GM10248 (cell line): ENCODE results near the gene CHRNA4.

Experiments used
- CTCF ChIA-PET: fragments of 300-600 bp; sonication (Branson Sonifier 250); formaldehyde crosslinking; extraction: SDS; loops from one replicate; lab custom pipeline; 2021; ENCODE audit warnings: antibody characterized with exemption; lab: Yijun Ruan, JAX
- POLR2A ChIA-PET: fragments of 350-650 bp; sonication (Branson Sonifier 250); formaldehyde crosslinking; extraction: SDS; loops from one replicate; lab custom pipeline; 2020; ENCODE audit warnings: antibody characterized with exemption; lab: Yijun Ruan, JAX
- DNase-seq: peaks from one replicate; pipeline ENCODE4 v3.0.0; 2012; ENCODE audit errors: extremely low spot score
- TF ChIP-seq, protein P1 (sequence below): IDR thresholded peaks from 2 replicates; pipeline ENCODE4 v1.5.1; 2012; ENCODE audit warnings: mild to moderate bottlenecking, low read depth; ENCODE audit errors: extremely low read depth, missing control alignments, control extremely low read depth

Gene CHRNA4

DNA sequence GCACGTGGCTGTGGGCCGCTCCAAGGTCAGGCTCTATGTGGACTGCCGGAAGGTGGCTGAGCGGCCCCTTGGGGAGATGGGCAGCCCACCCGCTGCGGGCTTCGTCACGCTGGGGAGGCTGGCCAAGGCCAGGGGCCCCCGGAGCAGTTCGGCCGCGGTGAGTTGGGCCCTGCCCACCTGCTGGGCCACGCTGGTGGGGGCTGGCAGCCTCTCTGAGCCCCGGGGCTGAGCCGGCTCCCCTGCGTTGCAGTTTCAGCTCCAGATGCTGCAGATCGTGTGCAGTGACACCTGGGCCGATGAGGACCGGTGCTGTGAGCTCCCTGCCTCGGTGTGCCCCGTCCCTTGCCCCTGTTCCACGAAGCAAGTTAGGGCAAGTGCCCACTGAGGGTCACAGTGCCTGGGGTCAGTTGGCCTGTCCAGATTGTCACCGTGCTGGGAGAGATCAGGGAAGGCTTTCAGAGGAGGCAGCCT lies 41.1 kb downstream of the CHRNA4 start:
- CTCF ChIA-PET, result no interaction called here
- DNase-seq, result no peak
- TF ChIP-seq, protein P1, sequence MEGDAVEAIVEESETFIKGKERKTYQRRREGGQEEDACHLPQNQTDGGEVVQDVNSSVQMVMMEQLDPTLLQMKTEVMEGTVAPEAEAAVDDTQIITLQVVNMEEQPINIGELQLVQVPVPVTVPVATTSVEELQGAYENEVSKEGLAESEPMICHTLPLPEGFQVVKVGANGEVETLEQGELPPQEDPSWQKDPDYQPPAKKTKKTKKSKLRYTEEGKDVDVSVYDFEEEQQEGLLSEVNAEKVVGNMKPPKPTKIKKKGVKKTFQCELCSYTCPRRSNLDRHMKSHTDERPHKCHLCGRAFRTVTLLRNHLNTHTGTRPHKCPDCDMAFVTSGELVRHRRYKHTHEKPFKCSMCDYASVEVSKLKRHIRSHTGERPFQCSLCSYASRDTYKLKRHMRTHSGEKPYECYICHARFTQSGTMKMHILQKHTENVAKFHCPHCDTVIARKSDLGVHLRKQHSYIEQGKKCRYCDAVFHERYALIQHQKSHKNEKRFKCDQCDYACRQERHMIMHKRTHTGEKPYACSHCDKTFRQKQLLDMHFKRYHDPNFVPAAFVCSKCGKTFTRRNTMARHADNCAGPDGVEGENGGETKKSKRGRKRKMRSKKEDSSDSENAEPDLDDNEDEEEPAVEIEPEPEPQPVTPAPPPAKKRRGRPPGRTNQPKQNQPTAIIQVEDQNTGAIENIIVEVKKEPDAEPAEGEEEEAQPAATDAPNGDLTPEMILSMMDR, result no peak
- POLR2A ChIA-PET, result no interaction called here

DNA sequence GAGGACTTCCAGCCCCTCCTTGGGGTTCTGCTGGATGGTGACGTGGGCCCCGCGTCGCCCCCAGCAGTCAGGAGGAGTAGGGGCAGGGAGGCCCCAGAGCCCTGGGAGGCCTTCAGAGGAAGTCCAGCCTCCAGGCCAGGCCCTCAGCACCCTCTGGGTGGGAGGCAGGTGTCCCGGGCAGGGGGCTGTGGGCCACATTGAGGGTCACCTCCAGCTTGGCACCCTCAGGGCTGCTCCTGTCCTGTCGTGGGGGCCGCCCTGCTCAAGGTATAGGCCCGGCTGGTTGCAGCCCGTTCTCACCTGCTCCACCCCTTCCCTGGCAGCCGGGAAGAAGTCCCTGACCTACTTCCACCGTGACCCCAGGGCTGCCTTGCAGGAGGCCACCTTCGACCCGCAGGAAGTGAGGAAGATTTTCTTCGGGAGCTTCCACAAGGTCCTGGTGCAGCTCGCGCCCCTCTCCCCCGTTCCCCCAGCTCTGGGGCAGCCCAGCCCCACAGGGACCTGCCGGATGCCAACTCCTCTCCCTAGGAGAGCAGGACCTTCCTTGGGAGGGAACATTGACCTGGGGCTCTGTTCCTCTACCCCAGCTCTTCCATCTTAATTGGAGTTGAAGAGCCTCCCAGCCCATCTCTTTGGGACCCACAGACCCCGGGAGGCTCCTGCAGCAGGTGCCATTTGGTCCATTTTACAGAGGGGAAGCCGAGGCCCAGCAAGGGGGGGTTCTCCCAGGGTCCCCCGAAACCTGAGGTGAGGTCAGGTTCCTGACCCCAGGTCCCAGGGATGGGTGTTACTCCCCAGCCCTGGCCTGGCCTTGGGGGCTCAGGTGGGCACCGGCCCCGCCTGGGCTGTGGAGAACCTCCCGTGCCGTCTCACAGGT lies 41.7 kb downstream of the CHRNA4 start:
- ChIA-PET CTCF (no interaction called here), POLR2A (no interaction called here)
- TF ChIP-seq, protein P1, result no peak
- no peak for DNase-seq

DNA sequence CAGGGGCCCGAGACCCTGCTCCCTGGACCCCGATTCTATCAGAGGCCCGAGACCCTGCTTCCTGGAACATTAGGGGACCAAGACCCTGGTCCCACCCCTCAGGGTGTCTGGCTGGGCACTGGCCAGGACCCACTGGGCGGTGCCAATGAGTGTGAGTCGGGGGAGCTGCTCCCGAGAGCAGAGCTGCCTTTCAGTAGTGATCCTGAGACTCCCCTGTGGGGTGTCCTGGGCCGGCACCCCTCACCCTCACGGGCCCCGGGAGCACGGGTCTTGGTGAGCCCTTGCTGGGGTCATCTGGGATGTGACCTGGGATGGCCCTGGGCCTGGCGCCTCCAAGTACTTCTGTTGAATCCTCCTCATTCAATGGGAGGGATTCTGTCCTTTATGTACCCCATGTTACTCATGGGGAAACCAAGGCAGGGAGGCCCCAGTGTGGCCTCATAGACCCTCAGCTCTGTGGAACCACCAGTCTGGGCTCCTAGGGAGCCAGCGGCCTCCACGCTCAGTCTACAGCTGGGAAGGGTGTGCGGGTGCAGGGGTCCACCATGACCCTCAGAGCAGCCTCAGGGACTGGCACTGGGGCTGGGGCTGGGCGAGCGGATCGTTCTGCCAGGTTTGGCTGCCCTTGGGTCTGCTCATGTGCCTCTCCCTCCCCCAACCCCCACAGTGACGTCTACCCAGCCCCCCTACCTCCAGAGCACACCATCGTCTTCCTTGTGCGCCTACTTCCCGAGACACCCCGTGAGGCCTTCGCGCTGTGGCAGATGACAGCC lies 42.6 kb downstream of the CHRNA4 start:
- TF ChIP-seq, protein P1, result no peak
- CTCF ChIA-PET, result interaction anchor here (3.0 kb wide), 1 partner anchor 28 kb away, joined by 9 read pairs; no protein-coding TSS in a partner anchor
- no peak for DNase-seq
- POLR2A ChIA-PET, result no interaction called here

DNA sequence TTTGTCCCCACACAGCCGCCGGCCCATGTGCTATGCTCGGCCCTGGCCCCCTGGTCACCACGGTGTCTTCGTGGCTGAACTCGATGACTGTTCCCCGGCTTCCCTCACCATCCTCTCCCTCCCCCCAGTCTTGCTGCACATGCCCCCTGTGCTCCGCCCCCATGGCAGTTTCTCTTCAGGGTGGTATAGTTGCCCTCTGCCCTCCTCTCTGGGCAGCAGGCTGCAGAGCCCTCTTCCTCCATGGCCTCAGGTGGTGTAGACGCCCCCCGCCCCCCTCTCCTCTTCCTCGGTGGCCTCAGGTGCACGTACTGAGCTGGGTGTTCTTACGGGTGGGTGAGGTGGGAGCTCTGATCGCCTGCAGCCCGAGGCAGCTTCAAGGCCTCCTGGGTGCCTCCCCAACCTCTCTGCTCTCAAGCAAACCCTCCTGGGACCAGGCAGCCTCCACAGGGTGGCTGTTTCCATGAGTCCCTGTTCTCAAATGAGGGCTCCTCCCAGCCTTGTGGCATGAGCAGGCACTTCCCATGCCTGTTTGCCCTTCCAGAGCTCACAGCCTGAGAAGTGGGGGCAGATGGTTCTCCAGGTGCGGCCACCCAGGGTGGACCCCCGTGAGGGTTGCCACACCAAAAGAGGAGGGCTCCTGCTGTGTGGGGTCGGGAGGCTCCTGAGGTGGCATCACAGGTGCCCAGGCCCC lies 43.4 kb downstream of the CHRNA4 start:
- ChIA-PET POLR2A (no interaction called here), CTCF (interaction anchor here (0.7 to 3.0 kb wide), 2 partner anchors 27 to 94 kb away, joined by 3 to 9 read pairs; no protein-coding TSS in a partner anchor)
- TF ChIP-seq, protein P1, result no peak
- DNase-seq, result no peak

DNA sequence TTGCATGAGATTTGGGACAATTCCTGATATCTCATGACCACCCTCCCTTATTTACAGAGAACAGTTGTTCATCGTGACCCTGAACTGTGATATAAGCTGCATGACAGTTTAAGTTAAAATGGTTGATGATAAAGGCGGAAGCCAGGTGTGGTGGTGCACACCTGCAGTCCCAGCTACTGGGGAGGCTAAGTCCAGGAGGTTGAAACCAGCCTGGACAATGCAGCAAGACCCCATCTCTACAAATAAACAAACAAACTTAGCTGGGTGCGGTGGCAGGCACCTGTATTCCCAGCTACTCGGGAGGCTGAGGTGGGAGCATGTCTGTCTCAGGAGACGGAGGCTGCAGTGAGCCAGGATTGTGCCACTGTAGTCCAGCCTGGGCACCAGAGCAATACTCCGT lies 44.1 kb downstream of the CHRNA4 start:
- no peak for DNase-seq
- TF ChIP-seq, protein P1, result no peak
- ChIA-PET POLR2A (no interaction called here), CTCF (interaction anchor here (0.7 to 3.0 kb wide), 2 partner anchors 26 to 94 kb away, joined by 3 to 9 read pairs; no protein-coding TSS in a partner anchor)

DNA sequence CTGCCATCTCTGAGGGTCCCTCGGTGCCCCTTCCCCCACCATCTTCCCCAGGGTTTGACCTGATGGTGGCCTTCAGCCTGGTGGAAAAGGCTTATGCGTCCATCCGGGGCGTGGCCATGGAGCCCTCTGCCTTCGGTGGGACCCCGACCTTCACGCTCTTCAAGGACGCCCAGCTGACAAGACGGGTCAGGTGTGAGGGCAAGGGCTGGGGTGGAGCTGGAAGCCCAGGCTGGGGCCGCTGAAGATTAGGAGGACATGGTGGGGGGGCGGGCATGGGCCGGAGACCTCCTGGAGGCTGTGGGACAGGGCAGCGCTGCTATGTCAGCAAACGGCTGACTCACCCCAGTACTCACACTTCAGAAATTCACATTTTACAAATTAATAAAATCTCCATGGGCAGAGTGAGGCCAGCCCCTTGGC lies 44.6 kb downstream of the CHRNA4 start:
- DNase-seq, result no peak
- CTCF ChIA-PET, result interaction anchor here (3.0 kb wide), 1 partner anchor 26 kb away, joined by 9 read pairs; no protein-coding TSS in a partner anchor
- POLR2A ChIA-PET, result no interaction called here
- TF ChIP-seq, protein P1, result no peak
